Measurements from ENCODE around the gene HADHA.

- TF ChIP-seq CTCF (IDR thresholded peaks at IDR 0.05) = no peak
- TF ChIP-seq EZH2 (IDR thresholded peaks at IDR 0.05) = no peak
- no peak for TF ChIP-seq EZH2phosphoT487 (IDR thresholded peaks at IDR 0.05)
These were observed 27.8 kb downstream of the HADHA start for GRCh38 chr2:26216587-26216986.
